Keratinocyte (primary cell): ENCODE data around the gene PPP1CB. TPM values are rescaled to one million over a fixed set of nuclear protein-coding genes. Genes with fewer than 3 reads are reported as not detected.

ENCODE experiments used
- DNase-seq: peaks from one replicate; pipeline ENCODE4 v3.0.0-alpha.2; 2011; ENCODE audit warnings: low read depth, missing footprints, low spot score
- FAIRE-seq: peaks from 2 replicates; lab custom pipeline; 2011; peaks lifted over from hg19 to GRCh38; lab: Jason Lieb, UNC
- H2AFZ ChIP-seq: 2 replicates; pipeline ENCODE4 v1.6.0; 2012; ENCODE audit warnings: low read length, control low read depth, inconsistent platforms; ENCODE audit not compliant: control insufficient read depth
- H3K27ac ChIP-seq: 2 replicates; pipeline ENCODE4 v1.5.1; 2011; ENCODE audit warnings: low read length; ENCODE audit not compliant: control insufficient read depth, insufficient read depth
- H3K27me3 ChIP-seq: 3 replicates; pipeline ENCODE4 v1.6.0; 2011; ENCODE audit warnings: low read length; ENCODE audit not compliant: control insufficient read depth, insufficient read depth; ENCODE audit errors: extremely low read depth
- H3K36me3 ChIP-seq, 2 experiments: 2 replicates in 1 of 2; 3 replicates in 1 of 2; pipeline ENCODE4 v1.5.1; 2011; ENCODE audit warnings: low read length in 2 of 2, mild to moderate bottlenecking in 1 of 2; ENCODE audit not compliant: control insufficient read depth in 2 of 2, insufficient read depth in 2 of 2; ENCODE audit errors: extremely low read depth in 1 of 2
- H3K4me1 ChIP-seq: 3 replicates; pipeline ENCODE4 v1.5.1; 2011; ENCODE audit warnings: low read length; ENCODE audit not compliant: control insufficient read depth, insufficient read depth; ENCODE audit errors: extremely low read depth
- H3K4me2 ChIP-seq: 3 replicates; pipeline ENCODE4 v1.6.0; 2011; ENCODE audit warnings: low read depth, low read length; ENCODE audit not compliant: control insufficient read depth, insufficient read depth; ENCODE audit errors: extremely low read depth
- H3K4me3 ChIP-seq, 3 experiments: fragments of 200-600 bp in 1 of 3; sonication (generic) in 1 of 3; 2 replicates in 2 of 3; 3 replicates in 1 of 3; pipeline ENCODE4 v1.5.1; 2011 to 2016; ENCODE audit warnings: low read length in 3 of 3, mild to moderate bottlenecking in 3 of 3, control low read depth in 2 of 3, inconsistent platforms in 1 of 3, low read depth in 1 of 3, mixed read lengths in 1 of 3, mixed run types in 1 of 3, moderate library complexity in 1 of 3; ENCODE audit not compliant: control insufficient read depth in 2 of 3, insufficient read depth in 2 of 3; ENCODE audit errors: extremely low read depth in 1 of 3
- H3K79me2 ChIP-seq: 2 replicates; pipeline ENCODE4 v1.6.0; 2012; ENCODE audit warnings: low read length; ENCODE audit not compliant: control insufficient read depth, insufficient read depth
- H3K9ac ChIP-seq: 3 replicates; pipeline ENCODE4 v1.6.0; 2011; ENCODE audit warnings: low read length; ENCODE audit not compliant: control insufficient read depth, insufficient read depth; ENCODE audit errors: extremely low read depth
- H3K9me1 ChIP-seq: 3 replicates; pipeline ENCODE4 v1.6.0; 2011; ENCODE audit warnings: low read length; ENCODE audit not compliant: control insufficient read depth, insufficient read depth; ENCODE audit errors: extremely low read depth
- H3K9me3 ChIP-seq: 2 replicates; pipeline ENCODE4 v1.5.1; 2012; ENCODE audit warnings: low read depth, low read length; ENCODE audit not compliant: control insufficient read depth
- H4K20me1 ChIP-seq: 3 replicates; pipeline ENCODE4 v1.6.0; 2011; ENCODE audit warnings: low read length; ENCODE audit not compliant: control insufficient read depth, insufficient read depth; ENCODE audit errors: extremely low read depth
- EZH2 ChIP-seq: IDR thresholded peaks from one replicate; pipeline ENCODE4 v1.6.1; 2012; ENCODE audit warnings: inconsistent platforms, mild to moderate bottlenecking, low read length, moderate library complexity
- dilution Hi-C: fragments of 300-500 bp; cut with MboI; formaldehyde crosslinking; loops from one replicate; pipeline ENCODE4 v1.7.0; 2020; ENCODE audit warnings: low sequenced_read_pairs; ENCODE audit not compliant: extremely low pct_ligation_motif_present
- polyA minus RNA-seq, 3 experiments: library from RNA; depleted of rRNA, polyadenylated mRNA; stranded (reverse); fragments of >200 nt; gene quantifications; 1 replicate in 1 of 3; 2 replicates in 1 of 3; 3 replicates in 1 of 3; pipeline ENCODE4 v1.2.3, GENCODE V29; 2011
- polyA plus RNA-seq, 5 experiments: library from polyadenylated mRNA; depleted of rRNA in 3 of 5; stranded (reverse) in 3 of 5; stranded (forward) in 1 of 5; unstranded in 1 of 5; fragments of >200 nt; gene quantifications; 1 replicate in 1 of 5; 2 replicates in 3 of 5; 3 replicates in 1 of 5; pipeline versions ENCODE4 v1.2.1 to v1.2.3, GENCODE V29; 2011 to 2012; ENCODE audit warnings: missing spikeins in 2 of 5, low read depth in 1 of 5, low replicate concordance in 1 of 5
- TF ChIP-seq, protein P1 (sequence below), 3 experiments: IDR thresholded peaks in 1 of 3; conservative IDR thresholded peaks in 1 of 3; optimal IDR thresholded peaks in 1 of 3; 2 replicates in 2 of 3; 3 replicates in 1 of 3; pipeline versions ENCODE3 to v1.5.1; 2011; ENCODE audit warnings: low read length in 3 of 3, mild to moderate bottlenecking in 3 of 3, moderate library complexity in 2 of 3, control low read depth in 1 of 3, inconsistent platforms in 1 of 3; ENCODE audit not compliant: insufficient read depth in 2 of 3; ENCODE audit errors: extremely low read depth in 1 of 3

Gene PPP1CB
- polyA plus RNA-seq (91.1 to 157 TPM (median 122 TPM) in 3 replicates), polyA minus RNA-seq (54.9 to 251 TPM (median 178 TPM) in 3 replicates)
- 328 TPM for polyA plus RNA-seq (2011; ENCODE audit: low read depth)
- polyA plus RNA-seq (2011; cell fraction: cytosol; rRNA removed): 82.8 and 147 TPM in 2 replicates
- 52.5 and 84.9 TPM in 2 replicates for polyA plus RNA-seq (2011; cell fraction: nucleus; rRNA removed)
- 140 and 187 TPM in 2 replicates for polyA plus RNA-seq (2012; ENCODE audit: low replicate concordance)
- 219 TPM for polyA minus RNA-seq (2011; cell fraction: cytosol; rRNA and poly(A)+ RNA removed)
- 69.6 and 143 TPM in 2 replicates for polyA minus RNA-seq (2011; cell fraction: nucleus; rRNA and poly(A)+ RNA removed)

DNA sequence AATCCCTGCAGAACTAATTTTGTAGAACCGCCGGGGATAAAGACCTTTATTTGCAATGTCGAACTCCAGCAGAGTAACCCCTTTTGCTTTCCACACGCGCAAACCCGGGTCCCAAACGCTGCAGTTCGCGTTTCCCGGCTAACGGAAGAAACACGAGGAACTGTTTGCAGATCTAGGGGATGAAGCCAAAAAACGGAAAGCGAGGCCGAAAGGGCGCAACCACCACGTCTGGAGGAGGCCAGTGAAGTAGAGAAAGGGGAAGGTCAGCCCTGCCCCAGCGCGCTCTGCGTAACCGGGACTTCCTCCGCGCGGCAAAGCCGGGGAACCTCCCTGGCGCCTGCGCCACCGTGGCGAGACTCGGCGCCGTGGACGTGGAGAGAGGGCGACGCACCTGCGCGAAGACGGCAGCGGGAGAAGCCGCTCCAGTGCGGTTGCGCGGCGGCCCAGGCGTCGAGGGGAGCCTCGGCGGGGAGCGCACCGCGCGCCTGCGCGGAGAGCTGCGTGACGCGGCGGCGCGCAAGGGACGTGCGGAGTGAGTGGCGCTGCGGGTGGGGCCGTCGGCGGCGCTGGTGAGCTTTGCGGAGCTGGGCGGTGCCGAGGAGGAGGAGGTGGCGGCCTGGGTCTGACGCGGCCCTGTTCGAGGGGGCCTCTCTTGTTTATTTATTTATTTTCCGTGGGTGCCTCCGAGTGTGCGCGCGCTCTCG is at the start of gene PPP1CB:
PPP1CB (plus strand) TSS at position 579 of the 704 bp plus-strand sequence. CDS start 295 bp downstream, outside the sequence.
- H3K9me1 ChIP-seq: no peaks in the 10 kb centered on the region
- H3K9ac ChIP-seq: peak within 1 kb of the TSS; percentile 99
- H3K79me2 ChIP-seq: peaks cover 46% of the 10 kb centered on the region
- peak within 1 kb of the TSS; percentile 98 for H3K4me2 ChIP-seq
- dilution Hi-C loops: no loop called here
- H3K9me3 ChIP-seq: no peaks in the 10 kb centered on the region
- TF ChIP-seq, protein P1, sequence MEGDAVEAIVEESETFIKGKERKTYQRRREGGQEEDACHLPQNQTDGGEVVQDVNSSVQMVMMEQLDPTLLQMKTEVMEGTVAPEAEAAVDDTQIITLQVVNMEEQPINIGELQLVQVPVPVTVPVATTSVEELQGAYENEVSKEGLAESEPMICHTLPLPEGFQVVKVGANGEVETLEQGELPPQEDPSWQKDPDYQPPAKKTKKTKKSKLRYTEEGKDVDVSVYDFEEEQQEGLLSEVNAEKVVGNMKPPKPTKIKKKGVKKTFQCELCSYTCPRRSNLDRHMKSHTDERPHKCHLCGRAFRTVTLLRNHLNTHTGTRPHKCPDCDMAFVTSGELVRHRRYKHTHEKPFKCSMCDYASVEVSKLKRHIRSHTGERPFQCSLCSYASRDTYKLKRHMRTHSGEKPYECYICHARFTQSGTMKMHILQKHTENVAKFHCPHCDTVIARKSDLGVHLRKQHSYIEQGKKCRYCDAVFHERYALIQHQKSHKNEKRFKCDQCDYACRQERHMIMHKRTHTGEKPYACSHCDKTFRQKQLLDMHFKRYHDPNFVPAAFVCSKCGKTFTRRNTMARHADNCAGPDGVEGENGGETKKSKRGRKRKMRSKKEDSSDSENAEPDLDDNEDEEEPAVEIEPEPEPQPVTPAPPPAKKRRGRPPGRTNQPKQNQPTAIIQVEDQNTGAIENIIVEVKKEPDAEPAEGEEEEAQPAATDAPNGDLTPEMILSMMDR (optimal IDR thresholded peaks at IDR 0.05 in 1 of 3, IDR thresholded peaks at IDR 0.05 in 1 of 3, conservative IDR thresholded peaks at IDR 0.05 in 1 of 3; ENCODE audit: extremely low read depth in 1 of 3, insufficient read depth in 2 of 3, low read length in 3 of 3): peak in 2 of 3 experiments; percentile 34 to 62
- TF ChIP-seq EZH2: no peak
- H3K27me3 ChIP-seq: no peaks in the 10 kb centered on the region
- H3K36me3 ChIP-seq: peaks cover 0 to 4% of the 10 kb centered on the region in 2 experiments
- DNase-seq (peak; percentile 73), FAIRE-seq (no peak)
- H3K4me3 ChIP-seq: peak within 1 kb of the TSS; percentile 92 to 98 (median 98)
- peaks cover 32% of the 10 kb centered on the region for H3K4me1 ChIP-seq
- H3K27ac ChIP-seq: peak within 1 kb of the TSS; percentile 96
- peak within 1 kb of the TSS; percentile 85 for H2AFZ ChIP-seq
- H4K20me1 ChIP-seq: peaks cover 16% of the 10 kb centered on the region

DNA sequence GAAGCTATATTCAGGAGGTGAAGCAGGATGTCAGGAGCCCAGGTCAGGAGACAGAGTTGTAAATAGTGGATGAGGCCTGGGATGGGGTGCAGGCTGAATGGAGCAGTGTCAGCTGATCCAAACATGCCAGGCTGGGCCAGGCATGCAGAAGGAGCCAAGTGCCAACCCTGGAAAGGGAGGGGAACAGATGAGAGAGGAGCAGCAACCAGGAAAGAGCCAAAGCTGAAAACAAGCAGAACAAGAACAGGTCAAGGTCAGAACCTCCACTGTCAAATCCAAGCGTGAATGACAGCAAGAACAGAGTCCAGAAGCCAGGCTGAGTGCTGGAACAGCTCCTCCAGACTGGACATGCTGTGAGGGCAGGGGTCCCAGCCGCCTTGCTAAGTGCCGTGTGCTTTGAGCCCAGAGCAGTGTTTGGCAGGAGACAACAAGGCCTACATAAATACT is 49.2 kb upstream of the PPP1CB start:
- dilution Hi-C loops: no loop called here

More for the DNA sequence above, 49.2 kb upstream of the PPP1CB start:
- DNase-seq (no peak), FAIRE-seq (no peak)
- H3K4me3 ChIP-seq: no peak overlapping the region
- no peaks in the 10 kb centered on the region for H3K27me3 ChIP-seq
- TF ChIP-seq EZH2: no peak
- TF ChIP-seq, protein P1 (optimal IDR thresholded peaks at IDR 0.05 in 1 of 3, IDR thresholded peaks at IDR 0.05 in 1 of 3, conservative IDR thresholded peaks at IDR 0.05 in 1 of 3; ENCODE audit: extremely low read depth in 1 of 3, insufficient read depth in 2 of 3, low read length in 3 of 3): no peak
- no peaks in the 10 kb centered on the region for H3K9me3 ChIP-seq
- no peak overlapping the region for H3K9ac ChIP-seq
- no peak overlapping the region for H3K4me2 ChIP-seq
- H4K20me1 ChIP-seq: no peaks in the 10 kb centered on the region
- H3K9me1 ChIP-seq: no peaks in the 10 kb centered on the region
- no peaks in the 10 kb centered on the region for H3K4me1 ChIP-seq
- H2AFZ ChIP-seq: peak overlapping the region; percentile 3
- no peaks in the 10 kb centered on the region for H3K36me3 ChIP-seq
- H3K79me2 ChIP-seq: no peaks in the 10 kb centered on the region
- no peak overlapping the region for H3K27ac ChIP-seq
